Measurements from ENCODE around the gene NLRP8.
"Not testable (repeated sequence)": the region's sequence is repeated elsewhere in the genome, so short reads cannot be mapped to it uniquely, and the experiment has no call there.

NLRP8 gene

DNA sequence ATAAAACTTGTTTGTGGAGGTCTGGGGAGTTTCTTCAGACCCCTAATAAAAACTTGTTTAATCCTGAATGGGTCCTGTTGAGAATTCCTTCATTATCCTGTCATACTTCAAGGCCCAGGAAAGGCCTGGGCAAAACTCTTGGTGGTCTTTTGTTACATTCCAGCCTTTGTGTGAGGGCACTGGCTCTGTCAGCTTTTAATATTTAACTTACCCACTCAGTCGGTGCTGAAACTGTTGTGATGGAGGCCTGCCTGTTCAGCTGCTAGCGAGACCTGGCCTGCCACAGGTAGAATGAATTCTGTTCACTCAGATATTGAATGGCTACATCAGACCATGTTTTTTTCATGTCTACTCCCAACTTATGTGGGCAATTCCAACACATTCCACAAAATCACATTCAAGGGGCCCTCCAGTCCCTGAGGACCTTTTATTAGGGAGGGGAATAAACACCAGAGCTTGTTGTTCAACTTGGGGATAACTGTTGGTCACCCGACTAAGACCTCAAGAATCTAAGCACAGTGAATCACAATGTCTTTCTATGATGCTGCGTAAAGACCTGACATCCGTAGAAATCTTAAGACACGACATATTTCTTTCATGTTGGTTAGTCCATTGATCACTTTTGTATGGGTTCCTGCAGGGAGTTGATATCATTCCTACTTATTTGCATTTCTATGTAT is 12.5 kb downstream of the NLRP8 start:
- H3K27ac ChIP-seq = no peak overlapping the region
- DNase-seq (ENCODE audit: low read depth, low spot score) = no peak

DNA sequence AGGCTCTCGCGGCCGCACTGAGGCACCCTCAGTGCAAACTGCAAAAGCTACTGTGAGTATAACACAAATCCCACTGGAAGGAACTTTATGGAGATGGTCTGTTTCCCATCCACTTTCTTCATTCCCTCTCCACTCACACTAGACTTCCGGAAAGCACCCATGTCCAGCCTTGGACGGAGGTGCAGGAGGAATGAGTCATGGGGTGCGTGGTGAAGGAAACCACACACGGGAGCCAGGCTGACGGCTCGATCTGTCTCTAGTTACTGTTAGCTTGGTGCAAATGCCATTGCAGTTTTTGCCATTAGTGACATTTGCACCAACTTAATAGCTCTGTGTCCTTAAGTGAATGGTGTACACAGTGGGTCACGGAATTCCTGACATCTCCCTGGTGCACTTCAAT is 14.6 kb downstream of the NLRP8 start:
- no peak for DNase-seq (ENCODE audit: low read depth, low spot score)
- no peak overlapping the region for H3K27ac ChIP-seq

DNA sequence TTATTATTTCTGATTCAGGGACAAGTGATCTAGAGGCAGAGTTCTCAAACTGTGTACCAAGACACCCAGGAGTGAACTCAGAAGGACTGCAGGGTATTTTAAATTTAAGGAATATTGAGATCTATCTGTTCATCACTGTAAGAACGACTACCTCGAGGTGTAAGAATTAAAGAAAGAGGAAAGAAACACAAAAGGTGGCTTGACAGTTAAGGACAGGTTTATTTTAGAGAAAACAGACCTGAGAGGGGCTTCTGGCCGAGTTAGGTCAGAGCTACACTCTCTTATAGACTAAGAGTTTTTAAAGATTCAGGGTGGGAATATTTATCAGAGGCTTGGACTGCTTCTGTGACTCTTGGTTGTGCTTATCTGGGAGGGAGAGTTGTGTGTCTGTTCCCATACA is 26.4 kb downstream of the NLRP8 start:
- no peak overlapping the region for H3K27ac ChIP-seq
- DNase-seq (ENCODE audit: low read depth, low spot score) = no peak

DNA sequence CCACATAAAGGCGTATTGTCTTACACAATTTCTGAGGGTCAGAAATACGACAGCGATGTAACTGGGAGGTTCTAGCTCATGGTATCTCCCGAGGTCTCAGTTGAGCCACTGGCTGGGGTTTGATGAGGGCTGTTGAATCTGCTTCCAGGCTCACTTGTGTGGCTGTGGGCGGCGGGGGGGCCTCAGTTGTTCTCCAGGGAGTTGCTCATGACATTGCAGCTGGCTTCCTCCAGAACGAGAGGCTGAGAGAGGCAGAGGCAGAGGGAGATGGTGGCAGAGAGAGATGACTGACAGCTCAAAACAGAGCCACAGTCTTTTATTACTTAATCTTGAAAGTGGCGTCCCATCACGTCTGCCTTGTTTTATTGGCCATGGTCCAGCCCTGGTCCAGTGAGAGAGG is 32.8 kb downstream of the NLRP8 start:
- H3K27ac ChIP-seq = no peak overlapping the region
- DNase-seq (ENCODE audit: low read depth, low spot score) = no peak

DNA sequence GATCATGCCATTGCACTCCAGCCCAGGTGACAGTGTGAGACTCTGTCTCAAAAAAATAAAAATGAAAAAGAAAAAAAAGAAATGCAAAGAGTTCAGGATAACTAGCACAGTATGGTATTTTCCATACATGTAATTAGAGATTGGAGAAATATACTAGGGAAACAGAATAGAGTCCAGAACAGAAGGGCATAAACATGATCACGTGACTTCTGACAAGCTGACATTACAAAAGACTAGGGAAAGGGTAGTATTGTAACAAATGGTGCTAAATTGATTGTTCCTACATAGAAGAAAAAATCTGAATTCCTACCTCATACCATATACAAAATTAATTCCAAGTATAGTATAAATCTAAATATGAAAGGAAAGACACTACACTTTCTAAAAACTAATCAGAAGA is 37.6 kb downstream of the NLRP8 start:
- no peak overlapping the region for H3K27ac ChIP-seq
- no peak for DNase-seq (ENCODE audit: low read depth, low spot score)

DNA sequence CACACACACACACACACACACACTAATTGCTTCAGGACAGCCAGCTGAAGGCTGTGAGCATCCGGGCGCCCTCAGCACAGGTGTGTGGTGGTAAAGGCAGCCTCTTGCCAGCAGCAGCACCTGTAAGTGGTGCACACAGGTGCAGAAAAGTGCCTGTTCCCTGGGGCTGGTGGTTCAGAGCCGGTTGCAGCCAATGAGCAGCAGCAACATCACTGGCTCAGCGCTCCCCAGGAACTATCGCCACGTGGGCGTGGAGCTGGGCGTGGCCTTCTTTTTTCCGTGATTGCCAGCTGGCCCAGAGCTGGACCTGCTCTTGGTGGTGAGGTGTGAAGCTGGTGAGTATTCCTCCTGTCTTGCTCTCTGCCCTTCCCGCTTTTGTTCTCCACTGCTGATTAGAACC is 38.9 kb downstream of the NLRP8 start, which contains the start of gene NLRP5:
TSS of gene NLRP5 (plus strand) at position 289 of the 400 bp plus-strand sequence.
- no peak for DNase-seq (ENCODE audit: low read depth, low spot score)
- no peak within 1 kb of the TSS for H3K27ac ChIP-seq

DNA sequence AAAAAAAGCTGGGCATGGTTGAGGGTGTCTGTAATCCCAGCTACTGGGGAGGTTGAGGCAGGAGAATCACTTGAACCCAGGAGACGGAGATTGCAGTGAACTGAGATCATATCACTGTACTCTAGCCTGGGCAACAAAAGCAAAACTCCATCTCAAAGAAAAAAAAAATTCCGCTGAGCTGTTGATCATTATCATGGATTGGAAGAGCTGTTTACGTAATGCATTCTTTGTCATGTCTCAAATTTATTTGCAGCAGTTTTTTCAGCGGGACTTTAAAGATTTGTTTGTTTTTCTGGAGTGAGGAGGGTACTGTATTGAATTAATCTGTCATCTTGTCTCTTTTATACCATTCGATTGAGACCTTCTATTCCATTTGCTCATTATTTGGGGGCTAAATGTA is 43.2 kb downstream of the NLRP8 start:
- no peak overlapping the region for H3K27ac ChIP-seq
- DNase-seq (ENCODE audit: low read depth, low spot score) = no peak

DNA sequence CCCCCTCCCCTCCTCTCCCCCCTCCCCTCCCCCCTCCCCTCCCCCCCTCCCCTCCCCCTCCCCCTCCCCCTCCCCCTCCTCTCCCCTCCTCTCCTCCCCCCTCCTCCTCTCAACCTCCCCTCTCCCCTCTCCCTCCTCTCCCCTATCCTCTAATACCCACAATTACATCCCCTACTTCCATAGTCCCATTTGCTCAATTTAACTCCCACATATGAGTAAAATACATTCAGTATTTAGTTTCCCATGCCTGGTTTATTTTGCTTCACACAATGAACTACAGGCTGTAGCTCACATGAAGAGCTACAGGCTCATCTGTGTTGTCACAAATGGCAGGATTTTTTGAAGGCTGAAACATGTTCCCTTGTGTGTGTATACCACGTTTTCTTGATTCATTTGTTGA is 45.9 kb downstream of the NLRP8 start:
- DNase-seq (ENCODE audit: low read depth, low spot score) = no peak
- no peak overlapping the region for H3K27ac ChIP-seq

DNA sequence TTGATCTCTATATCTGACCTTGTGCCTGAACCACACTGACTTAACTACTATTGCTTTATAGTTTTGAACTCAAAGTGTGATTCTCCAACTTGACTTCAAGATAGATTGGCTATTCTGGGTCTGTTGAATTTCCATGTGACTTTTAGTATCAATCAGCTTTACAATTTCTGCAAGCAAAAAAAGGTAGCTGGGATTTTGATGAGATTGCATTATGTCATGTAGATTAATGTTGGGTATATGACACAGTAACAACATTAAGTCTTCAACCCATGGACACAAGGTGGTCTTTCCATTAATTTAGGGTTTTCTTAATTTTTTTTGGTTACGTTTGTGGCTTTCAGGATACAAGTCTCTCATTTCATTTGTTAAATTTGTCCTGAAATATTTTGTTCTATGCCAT is 67.1 kb downstream of the NLRP8 start:
- DNase-seq (ENCODE audit: low read depth, low spot score) = no peak
- no peak overlapping the region for H3K27ac ChIP-seq

DNA sequence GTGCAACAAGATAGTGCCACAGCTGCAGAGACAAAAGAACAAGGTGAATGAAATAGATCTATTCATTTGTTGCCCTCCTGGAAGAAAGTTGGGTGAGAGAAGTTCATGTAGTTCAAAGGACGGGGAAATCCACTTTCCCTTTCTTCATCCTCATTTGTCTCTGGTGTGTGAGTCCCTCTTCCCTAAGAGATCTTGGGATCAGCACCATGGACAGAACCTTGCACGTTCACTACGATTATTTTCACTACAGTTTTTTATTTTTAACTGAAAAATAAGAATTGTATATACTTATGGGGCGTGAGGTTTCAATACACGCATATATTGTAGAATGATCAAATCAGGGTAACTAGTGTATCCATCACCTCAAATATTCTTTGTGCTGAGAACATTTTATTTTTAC is 68.1 kb downstream of the NLRP8 start:
- H3K27ac ChIP-seq = no peak overlapping the region
- no peak for DNase-seq (ENCODE audit: low read depth, low spot score)

DNA sequence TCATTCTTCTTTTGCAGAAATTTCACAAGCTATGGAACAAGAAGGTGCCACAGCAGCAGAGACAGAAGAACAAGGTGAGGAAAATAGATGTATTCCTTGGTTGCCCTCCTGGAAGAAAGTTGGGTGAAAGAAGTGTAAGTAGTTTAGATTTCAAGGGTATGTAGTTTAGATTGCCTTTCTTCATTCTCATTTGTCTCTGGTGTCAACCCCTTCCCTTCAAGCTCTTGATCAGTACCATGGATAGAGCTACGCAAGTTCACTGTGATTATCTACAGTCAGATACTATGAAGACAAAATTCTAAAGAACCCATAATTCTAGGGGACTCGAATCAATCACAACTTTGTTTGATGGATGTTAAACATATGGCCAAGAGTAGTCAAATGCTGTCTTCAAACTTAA is 71.7 kb downstream of the NLRP8 start:
- not testable (repeated sequence) for H3K27ac ChIP-seq; DNase-seq (ENCODE audit: low read depth, low spot score)

DNA sequence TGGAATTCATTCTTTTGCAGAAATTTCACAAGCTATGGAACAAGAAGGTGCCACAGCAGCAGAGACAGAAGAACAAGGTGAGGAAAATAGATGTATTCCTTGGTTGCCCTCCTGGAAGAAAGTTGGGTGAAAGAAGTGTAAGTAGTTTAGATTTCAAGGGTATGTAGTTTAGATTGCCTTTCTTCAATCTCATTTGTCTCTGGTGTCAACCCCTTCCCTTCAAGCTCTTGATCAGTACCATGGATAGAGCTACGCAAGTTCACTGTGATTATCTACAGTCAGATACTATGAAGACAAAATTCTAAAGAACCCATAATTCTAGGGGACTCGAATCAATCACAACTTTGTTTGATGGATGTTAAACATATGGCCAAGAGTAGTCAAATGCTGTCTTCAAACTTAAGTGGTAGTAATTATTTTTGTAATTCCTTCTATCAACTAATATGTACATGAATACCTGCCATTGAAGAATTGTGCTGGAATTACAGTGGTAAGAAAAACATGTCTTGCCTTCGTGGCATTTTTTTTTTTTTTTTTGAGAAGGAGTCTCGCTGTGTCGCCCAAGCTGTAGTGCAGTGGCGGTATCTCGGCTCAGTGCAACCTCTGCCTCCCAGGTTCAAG is 72.8 kb downstream of the NLRP8 start:
- not testable (repeated sequence) for DNase-seq (ENCODE audit: low read depth, low spot score)

DNA sequence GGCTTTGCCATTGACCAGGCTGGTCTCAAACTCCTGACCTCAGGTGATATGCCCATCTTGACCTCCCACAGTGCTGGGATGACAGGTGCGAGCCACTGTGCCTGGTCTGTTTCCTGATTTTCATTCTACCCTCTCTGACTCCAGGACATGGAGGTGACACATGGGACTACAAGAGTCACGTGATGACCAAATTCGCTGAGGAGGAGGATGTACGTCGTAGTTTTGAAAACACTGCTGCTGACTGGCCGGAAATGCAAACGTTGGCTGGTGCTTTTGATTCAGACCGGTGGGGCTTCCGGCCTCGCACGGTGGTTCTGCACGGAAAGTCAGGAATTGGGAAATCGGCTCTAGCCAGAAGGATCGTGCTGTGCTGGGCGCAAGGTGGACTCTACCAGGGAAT is 79.1 kb downstream of the NLRP8 start:
- no peak overlapping the region for H3K27ac ChIP-seq
- no peak for DNase-seq (ENCODE audit: low read depth, low spot score)

More for the DNA sequence above, 72.8 kb downstream of the NLRP8 start:
- not testable (repeated sequence) for H3K27ac ChIP-seq

All from epithelial cell of prostate (primary cell).